Nephron (organoid): ENCODE results near the gene SEMA4A.

Experiments
- H3K27ac Mint-ChIP-seq, 3 experiments: 2 replicates each; pipeline ENCODE4 v1.8.0; 2020; ENCODE audit warnings: mixed read lengths in 3 of 3, mild to moderate bottlenecking in 2 of 3, moderate library complexity in 1 of 3
- H3K27me3 Mint-ChIP-seq: 2 replicates; pipeline ENCODE4 v1.8.0; 2021; ENCODE audit warnings: low read depth, mild to moderate bottlenecking, moderate library complexity, mixed read lengths
- H3K36me3 Mint-ChIP-seq: 2 replicates; pipeline ENCODE4 v1.8.0; 2020; ENCODE audit warnings: low read depth, mixed read lengths
- H3K4me1 Mint-ChIP-seq: 2 replicates; pipeline ENCODE4 v1.8.0; 2020; ENCODE audit warnings: mixed read lengths
- H3K4me3 Mint-ChIP-seq, 3 experiments: 2 replicates each; pipeline ENCODE4 v1.8.0; 2020; ENCODE audit warnings: mild to moderate bottlenecking in 3 of 3, mixed read lengths in 3 of 3, moderate library complexity in 2 of 3
- H3K9me3 Mint-ChIP-seq: 2 replicates; pipeline ENCODE4 v1.8.0; 2020; ENCODE audit warnings: mixed read lengths
- TF ChIP-seq, protein P1 (sequence below), 3 experiments: fragments of 200-600 bp; sonication (generic); IDR thresholded peaks; one replicate each; pipeline ENCODE4 v1.5.0; 2021; ENCODE audit warnings: antibody characterized with exemption in 3 of 3; ENCODE audit not compliant: unreplicated experiment in 3 of 3

Gene SEMA4A

DNA sequence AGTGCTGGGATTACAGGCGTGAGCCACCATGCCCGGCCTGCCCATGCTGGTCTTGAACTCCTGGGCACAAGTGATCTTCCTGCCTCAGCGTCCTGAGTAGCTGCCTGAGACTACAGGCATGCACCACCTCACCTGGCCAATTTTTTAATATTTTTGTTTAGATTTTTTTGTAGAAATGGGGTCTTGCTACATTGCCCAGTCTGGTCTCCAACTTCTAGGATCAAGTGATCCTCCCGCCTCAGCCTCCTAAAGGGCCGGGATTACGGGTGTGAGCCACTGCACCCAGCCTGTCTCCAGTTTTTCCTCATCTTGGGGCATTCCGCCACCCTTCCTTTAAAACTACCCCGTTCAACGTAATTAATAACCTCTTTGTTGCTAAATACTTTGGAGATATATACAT is 66.8 kb downstream of the SEMA4A start:
- Mint-ChIP-seq H3K4me1 (no peaks in the 10 kb centered on the region), H3K9me3 (no peaks in the 10 kb centered on the region), H3K4me3 (no peak overlapping the region), H3K27ac (no peak overlapping the region), H3K36me3 (peaks cover 47% of the 10 kb centered on the region), H3K27me3 (no peaks in the 10 kb centered on the region)
- TF ChIP-seq, protein P1, sequence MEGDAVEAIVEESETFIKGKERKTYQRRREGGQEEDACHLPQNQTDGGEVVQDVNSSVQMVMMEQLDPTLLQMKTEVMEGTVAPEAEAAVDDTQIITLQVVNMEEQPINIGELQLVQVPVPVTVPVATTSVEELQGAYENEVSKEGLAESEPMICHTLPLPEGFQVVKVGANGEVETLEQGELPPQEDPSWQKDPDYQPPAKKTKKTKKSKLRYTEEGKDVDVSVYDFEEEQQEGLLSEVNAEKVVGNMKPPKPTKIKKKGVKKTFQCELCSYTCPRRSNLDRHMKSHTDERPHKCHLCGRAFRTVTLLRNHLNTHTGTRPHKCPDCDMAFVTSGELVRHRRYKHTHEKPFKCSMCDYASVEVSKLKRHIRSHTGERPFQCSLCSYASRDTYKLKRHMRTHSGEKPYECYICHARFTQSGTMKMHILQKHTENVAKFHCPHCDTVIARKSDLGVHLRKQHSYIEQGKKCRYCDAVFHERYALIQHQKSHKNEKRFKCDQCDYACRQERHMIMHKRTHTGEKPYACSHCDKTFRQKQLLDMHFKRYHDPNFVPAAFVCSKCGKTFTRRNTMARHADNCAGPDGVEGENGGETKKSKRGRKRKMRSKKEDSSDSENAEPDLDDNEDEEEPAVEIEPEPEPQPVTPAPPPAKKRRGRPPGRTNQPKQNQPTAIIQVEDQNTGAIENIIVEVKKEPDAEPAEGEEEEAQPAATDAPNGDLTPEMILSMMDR (IDR thresholded peaks at IDR 0.05; ENCODE audit: unreplicated experiment in 3 of 3): no peak

DNA sequence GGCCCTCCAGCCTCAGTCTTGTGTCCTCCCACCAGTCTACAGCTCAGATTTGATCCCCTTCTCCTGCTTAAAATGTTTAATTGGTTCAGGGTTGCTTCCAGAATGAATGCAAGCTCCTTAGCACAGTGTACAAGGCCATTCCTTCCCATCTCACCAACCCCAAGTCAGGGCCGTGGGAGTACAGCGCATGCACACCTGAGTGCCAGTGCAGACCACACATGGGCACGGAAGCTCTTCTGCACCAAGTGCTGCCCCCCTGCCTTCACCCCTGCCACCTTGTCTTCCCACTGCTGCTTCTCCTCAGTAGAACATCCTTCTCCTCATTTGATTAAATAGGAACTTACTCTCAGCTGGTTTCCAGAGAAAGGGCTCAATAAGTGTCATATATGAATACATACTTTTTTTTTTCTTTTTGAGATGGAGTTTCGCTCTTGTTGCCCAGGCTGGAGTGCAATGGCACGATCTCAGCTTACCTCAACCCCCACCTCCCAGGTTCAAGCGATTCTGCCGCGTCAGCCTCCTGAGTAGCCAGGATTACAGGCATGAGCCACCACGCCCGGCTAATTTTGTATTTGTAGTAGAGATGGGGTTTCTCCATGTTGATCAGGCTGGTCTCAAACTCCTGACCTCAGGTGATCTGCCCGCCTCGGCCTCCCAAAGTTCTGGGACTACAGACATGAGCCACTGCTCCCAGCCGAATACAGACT is 68.8 kb downstream of the SEMA4A start:
- TF ChIP-seq, protein P1 (IDR thresholded peaks at IDR 0.05; ENCODE audit: unreplicated experiment in 3 of 3): no peak
- H3K27me3 Mint-ChIP-seq: no peaks in the 10 kb centered on the region
- H3K9me3 Mint-ChIP-seq: no peaks in the 10 kb centered on the region
- H3K27ac Mint-ChIP-seq: no peak overlapping the region
- no peak overlapping the region for H3K4me3 Mint-ChIP-seq
- peaks cover 51% of the 10 kb centered on the region for H3K36me3 Mint-ChIP-seq
- peaks cover 8% of the 10 kb centered on the region for H3K4me1 Mint-ChIP-seq

DNA sequence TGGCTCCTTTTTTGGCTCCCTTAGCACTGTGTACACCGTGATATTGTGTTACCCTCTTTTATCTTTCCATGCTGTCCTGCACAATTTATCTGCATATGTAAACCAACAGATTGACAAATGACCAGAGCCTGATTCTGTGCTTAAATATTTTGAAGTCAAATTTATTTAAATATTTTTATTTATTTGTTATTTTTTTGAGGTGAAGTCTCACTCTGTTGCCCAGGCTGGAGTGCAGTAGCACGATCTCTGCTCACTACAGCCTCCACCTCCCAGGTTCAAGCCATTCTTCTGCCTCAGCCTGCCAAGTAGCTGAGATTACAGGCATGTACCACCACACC is 72.3 kb downstream of the SEMA4A start:
- TF ChIP-seq, protein P1 (IDR thresholded peaks at IDR 0.05; ENCODE audit: unreplicated experiment in 3 of 3): peak in 1 of 3 experiments; percentile 7
- H3K4me3 Mint-ChIP-seq: no peak overlapping the region
- H3K36me3 Mint-ChIP-seq: peaks cover 51% of the 10 kb centered on the region
- no peaks in the 10 kb centered on the region for H3K27me3 Mint-ChIP-seq
- H3K9me3 Mint-ChIP-seq: no peaks in the 10 kb centered on the region
- H3K4me1 Mint-ChIP-seq: peaks cover 14% of the 10 kb centered on the region
- H3K27ac Mint-ChIP-seq: peak overlapping the region; percentile 7 to 34 (median 22)

DNA sequence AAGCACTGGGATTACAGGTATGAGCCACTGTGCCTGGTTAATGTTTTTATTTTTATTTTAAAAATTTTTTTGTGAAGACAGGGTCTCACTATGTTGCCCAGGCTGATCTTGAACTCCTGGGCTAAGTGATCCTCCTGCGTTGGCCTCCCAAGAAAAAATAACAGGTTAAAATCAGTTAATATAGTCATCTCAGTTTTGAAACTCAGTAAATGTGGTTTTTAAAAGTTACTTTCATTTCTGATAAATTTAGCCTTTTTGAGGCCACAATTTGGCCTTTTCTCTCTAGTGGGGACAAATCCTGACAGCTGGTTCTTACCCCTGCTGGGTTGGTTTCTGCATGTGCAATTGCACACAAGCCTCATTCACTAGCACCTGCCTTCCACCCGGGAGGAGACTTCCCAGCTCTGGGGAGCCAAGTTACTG is 72.7 kb downstream of the SEMA4A start:
- H3K36me3 Mint-ChIP-seq: peaks cover 48% of the 10 kb centered on the region
- H3K9me3 Mint-ChIP-seq: no peaks in the 10 kb centered on the region
- H3K4me1 Mint-ChIP-seq: peaks cover 14% of the 10 kb centered on the region
- no peak overlapping the region for H3K4me3 Mint-ChIP-seq
- no peak overlapping the region for H3K27ac Mint-ChIP-seq
- H3K27me3 Mint-ChIP-seq: no peaks in the 10 kb centered on the region
- TF ChIP-seq, protein P1 (IDR thresholded peaks at IDR 0.05; ENCODE audit: unreplicated experiment in 3 of 3): no peak

DNA sequence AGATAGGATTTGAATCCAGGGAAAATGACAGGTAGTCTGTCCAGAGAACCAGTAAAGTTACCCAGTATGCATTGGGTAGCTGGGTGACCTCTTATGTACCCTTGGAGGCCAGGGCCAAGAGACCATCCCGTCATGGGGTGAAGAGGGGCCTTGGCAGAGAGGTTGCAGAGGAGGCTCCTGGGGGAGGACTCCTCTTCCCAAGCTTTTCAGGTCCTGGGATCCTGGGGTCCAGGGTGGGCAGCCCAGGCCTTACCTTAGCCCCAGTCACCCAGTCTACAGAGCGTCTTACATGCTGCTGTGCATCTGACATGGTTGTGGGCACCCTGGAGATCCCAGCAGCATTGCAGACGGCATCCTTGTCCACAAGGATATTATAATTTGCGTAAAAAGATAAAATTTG is 73.4 kb downstream of the SEMA4A start:
- Mint-ChIP-seq H3K27ac (no peak overlapping the region), H3K9me3 (no peaks in the 10 kb centered on the region), H3K27me3 (no peaks in the 10 kb centered on the region), H3K4me3 (no peak overlapping the region), H3K36me3 (peaks cover 43% of the 10 kb centered on the region), H3K4me1 (peaks cover 14% of the 10 kb centered on the region)
- TF ChIP-seq, protein P1 (IDR thresholded peaks at IDR 0.05; ENCODE audit: unreplicated experiment in 3 of 3): no peak
